GM18519 (cell line): ENCODE results near the gene RNPC3.
"Not testable (repeated sequence)": the region's sequence is repeated elsewhere in the genome, so short reads cannot be mapped to it uniquely, and the experiment has no call there.

Experiments used
- ATAC-seq: cut with Tn5 transposase; IDR thresholded peaks from one replicate; pipeline ENCODE4 v1.9.1; 2021; ENCODE audit warnings: mild to moderate bottlenecking, moderate library complexity; ENCODE audit not compliant: unreplicated experiment, low FRiP score

The RNPC3 gene

DNA sequence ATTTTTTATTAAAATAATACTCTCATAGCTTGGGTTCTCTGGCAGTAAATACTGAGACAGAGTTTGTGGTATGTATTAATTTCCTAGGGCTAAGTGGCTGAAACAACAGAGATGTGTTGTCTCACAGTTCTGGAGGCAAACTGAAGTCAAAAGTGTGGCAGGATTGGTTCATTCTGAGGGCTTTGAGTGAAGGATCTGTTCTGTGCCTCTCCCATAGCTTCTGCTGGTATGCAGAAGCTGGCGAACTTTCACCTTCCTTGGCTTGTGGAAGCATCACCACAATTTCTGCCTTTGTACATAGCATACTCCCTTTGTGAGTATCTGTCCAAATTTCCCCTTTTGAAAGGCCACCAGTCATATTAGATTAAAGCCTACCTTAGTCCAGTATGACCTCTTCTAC lies 21.0 kb downstream of the RNPC3 start:
- no peak for ATAC-seq

DNA sequence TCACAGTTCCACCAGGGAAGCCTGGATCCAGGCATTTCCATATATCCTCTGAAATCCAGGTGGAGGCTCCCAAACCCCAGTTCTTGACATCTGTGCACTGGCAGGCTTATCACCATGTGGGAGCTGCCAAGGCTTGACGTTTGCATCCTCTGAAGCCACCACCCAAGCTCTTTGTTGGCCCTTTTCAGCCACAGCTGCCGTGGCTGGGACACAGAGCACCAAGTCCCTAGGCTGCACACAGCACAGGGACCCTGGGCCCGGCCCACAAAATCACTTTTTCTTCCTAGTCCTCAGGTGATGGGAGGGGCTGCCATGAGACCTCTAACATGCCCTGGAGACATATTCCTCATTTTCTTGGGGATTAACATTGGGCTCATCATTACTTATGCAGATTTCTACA lies 22.3 kb downstream of the RNPC3 start:
- ATAC-seq = no peak

DNA sequence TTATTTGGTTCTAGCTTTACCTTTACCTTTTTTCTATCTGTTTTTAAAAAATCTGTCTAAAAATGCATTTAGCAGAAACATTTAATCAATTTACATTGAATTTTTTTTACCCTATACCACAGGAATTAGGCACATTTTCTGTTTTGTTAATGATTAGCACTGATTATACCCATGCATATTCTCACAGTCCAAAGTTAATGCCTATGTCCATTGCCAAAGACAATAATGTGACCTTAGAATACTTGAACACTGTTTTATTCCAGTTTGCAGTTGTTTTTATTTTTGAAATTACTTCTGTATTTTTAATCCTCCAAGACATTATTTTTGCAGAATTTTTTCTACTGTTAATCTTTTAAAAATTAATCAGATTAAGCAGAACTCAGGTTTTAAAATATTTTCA lies 34.9 kb downstream of the RNPC3 start:
- no peak for ATAC-seq

DNA sequence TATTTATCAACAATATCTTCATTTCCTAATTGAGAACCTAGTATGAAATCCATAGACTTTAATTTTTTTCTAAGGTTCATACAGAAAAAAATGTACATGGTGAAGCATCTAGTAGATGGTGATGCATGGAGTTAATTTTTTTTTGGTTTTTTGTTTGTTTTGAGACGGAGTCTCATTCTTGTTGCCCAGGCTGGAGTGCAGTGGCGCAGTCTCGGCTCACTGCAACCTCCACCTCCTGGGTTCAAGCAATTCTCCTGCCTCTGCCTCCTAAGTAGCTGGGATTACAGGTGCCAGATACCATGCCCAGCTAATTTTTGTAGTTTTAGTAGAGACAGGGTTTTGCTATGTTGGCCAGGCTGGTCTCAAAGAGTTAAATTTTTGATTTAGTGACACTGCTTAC lies 35.6 kb downstream of the RNPC3 start:
- ATAC-seq = not testable (repeated sequence)

DNA sequence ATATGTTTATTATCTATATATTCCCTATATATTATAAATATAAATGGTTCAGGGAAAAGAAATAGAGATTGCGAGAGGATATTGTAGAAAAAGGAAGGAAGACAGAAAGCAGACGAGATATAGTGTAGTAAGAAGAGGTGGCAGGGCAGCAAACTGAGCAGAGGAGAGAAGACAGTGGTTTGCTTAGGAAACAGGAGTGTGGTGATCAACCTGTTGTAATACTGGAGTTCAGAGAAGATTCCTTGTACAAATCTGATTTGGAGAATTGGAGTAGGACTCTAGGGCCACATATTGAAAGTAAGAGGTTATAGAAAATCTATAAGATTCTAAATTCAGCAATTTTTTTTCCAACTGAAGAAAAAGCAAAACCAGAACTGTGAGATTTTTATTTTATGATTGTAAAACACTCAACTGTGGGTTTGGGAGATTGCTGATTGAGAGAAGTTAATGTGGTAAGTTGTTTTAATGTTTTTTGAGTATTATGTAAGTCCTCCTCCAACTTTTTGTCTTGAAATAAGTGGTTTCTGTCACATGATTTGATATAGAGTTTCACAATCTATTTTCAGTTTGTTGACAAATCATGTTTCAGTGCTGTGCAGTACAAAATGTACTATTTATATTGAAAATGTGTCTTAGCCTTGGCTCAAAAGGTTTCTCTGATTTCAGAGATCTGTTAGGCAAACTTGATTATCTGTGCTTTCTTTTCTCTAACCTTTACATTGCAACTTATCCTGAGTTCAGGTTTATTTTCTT lies 36.3 kb downstream of the RNPC3 start:
- peak; percentile 92 for ATAC-seq

DNA sequence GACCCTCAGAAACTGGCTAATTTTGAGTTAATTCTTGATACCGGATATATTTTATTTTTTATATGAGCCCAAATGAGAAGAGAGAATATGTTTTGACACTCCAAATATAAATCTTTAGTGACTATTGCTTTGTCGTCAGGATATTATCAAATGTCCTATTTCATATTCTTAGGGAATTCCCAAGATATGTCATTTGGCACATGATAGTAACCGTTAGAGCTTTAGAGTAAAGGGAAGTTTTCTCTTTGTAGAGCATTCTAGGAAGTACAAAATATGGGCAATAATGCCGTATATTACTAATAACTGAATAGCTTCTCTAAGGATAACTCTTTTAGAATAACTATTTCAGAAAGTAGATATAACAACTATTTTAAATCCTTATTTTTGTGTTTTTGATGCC lies 37.6 kb downstream of the RNPC3 start:
- ATAC-seq = no peak

DNA sequence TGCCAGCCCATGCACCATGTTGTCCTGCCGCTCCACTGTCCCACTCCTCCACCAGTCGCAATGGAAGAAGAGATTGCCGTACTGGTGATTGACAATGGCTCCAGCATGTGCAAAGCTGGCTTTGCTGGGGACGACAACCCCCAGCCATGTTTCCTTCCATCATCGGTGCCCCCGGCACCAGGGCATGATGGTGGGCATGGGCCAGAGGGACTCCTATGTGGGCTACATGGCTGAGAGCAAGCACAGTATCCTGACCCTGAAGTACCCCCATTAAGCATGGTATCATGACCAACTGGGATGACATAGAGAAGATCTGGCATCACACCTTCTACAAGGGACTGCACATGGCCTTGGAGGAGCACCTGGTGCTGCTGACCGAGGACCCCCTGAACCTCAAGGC lies 44.0 kb downstream of the RNPC3 start:
- no peak for ATAC-seq

DNA sequence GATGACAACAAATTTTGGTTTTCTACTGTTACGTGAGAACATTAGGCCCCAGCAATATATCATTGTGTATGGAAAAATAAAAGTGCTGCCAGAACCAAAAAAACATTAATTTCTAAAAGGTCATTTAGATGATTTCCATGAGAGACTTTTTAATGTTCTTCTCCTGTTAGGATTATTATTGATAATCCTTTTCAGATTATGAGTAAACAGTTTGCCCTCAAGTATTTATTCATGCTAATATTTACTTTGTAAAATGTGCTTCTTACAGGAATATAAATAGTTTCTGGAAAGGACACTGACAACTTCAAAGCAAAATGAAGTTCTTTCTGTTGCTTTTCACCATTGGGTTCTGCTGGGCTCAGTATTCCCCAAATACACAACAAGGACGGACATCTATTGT lies 45.8 kb downstream of the RNPC3 start, which contains the start of gene AMY2B:
Gene AMY2B (plus strand): TSS at position 301 of the 400 bp plus-strand sequence. CDS start 14 bp downstream, at position 315.
- ATAC-seq = not testable (repeated sequence)

DNA sequence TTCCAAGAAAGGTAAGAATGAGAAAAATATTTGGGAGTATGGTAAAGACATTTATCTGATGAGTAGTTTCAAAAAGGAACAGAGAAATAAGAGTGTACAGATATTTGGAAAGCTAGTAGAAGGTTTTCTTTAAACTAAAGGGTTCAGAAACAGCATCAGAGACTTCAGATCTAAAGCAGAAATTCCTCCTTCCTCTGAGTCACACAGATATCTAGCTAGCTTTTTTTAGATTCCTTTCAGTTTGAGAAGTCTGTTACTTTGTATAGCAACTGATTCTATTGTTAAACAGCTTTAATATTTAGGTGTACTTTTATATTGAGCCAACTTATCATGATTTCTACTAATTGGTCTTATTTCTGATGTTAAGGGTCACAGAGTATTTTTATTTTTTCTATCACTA lies 50.6 kb downstream of the RNPC3 start:
- ATAC-seq = peak; percentile 81

DNA sequence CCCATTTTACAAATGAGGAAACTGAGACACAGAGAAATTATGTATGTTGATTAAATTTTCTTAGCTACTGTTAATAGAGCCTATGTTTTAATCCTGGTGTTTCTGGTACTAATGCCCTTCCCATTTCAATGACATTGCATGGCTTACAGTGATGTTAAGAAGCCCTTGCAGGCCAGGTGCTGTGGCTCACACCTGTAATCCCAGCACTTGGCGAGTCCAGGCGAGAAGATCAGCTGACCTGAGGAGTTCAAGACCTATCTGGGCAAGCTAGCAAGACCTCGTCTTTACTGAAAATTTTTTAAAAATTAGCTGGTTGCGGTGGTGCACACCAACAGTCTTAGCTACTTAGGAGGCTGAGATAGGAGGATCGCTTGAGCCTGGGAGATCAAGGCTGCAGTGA lies 51.3 kb downstream of the RNPC3 start:
- ATAC-seq = not testable (repeated sequence)

DNA sequence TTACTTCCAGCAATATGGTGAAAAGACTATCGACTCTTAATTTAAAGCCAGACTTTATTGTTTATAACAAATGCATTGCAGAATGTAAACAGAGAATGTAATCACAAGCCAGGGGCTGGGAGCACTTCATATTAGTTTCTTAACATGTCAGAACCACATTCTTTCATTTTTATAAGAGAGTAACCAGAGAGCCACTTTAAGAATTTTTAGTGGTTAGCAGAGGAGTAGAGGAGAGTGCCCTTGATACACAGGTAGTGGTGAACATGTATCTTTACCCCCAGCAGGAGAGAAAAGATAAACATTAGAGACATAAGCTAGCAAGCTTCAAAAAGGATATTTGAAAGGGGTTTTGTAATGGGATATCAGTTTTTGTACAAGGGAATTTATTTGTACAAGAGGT lies 57.0 kb downstream of the RNPC3 start:
- ATAC-seq = no peak

DNA sequence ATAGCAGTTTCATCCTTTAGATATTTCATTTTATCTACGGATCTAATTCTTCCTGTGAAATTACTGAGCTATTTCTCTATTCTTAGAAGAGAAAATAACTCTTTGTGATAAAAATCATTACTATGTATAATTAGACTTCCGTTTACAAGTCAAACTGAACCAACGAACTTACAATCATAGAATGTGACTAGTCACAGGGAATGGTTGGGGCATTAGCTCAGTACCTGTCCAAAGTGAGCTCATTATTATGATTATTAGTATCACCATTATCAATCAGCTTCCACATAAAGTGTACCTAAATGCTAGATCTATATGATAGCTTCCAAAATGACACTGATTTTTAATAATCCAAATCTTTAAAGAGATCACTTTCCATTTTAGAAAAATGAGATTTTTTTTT lies 58.4 kb downstream of the RNPC3 start:
- ATAC-seq = no peak

DNA sequence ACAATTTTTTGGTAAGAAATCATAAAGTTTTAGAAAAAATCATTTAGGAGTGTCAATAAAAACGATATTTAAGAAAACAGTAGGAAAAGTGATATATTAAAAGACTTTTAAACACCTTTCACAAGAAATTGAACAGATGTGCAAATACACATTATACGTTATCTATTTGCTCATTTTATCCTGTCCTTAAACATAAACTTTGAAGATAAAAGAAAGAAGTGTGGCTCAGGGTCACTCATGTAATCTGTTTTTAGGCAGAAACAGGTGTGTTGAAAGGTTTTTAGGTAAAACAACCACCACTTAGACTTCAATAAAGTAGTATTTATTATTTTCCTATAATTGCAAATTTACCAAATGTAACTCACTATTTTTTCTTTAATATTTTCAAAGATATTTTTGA lies 59.0 kb downstream of the RNPC3 start:
- no peak for ATAC-seq

DNA sequence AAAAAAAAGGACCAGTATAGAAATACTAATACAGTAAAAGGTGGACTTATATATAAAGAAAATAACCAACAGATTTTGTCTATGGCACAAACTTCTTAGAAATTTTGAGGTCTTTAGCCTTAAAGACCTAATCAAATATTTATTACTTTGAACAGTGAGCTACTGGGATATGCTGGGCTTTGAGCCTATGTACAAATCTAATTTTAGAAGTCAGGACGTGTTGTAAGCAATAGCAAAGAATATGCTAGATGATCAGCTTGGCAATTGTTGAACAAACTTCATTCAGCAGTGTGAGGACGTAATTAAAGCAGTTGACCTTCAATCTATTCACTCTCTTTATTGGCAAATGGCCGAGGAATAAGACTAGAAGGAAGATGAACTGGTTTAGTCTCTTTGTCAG lies 77.2 kb downstream of the RNPC3 start:
- not testable (repeated sequence) for ATAC-seq
